Mesothelial cell of epicardium (in vitro differentiated cells): Measurements from ENCODE around the gene DAGLA. TPM values are rescaled to one million over a fixed set of nuclear protein-coding genes. Genes with fewer than 3 reads are reported as not detected.

Source experiments
- DNase-seq, 2 experiments: peaks; one replicate each; pipeline ENCODE4 v3.0.0; 2021; ENCODE audit warnings: low spot score in 2 of 2; ENCODE audit not compliant: unreplicated experiment in 2 of 2
- H3K27ac Mint-ChIP-seq: 2 replicates; pipeline ENCODE4 v1.8.0; 2021; ENCODE audit warnings: mixed read lengths
- H3K27me3 Mint-ChIP-seq: 2 replicates; pipeline ENCODE4 v1.8.0; 2021; ENCODE audit warnings: low read depth, mixed read lengths
- H3K36me3 Mint-ChIP-seq: 2 replicates; pipeline ENCODE4 v1.8.0; 2021; ENCODE audit warnings: mixed read lengths
- H3K4me1 Mint-ChIP-seq: 2 replicates; pipeline ENCODE4 v1.8.0; 2021; ENCODE audit warnings: mixed read lengths
- H3K4me3 Mint-ChIP-seq: 2 replicates; pipeline ENCODE4 v1.8.0; 2021; ENCODE audit warnings: mild to moderate bottlenecking, moderate library complexity, mixed read lengths
- H3K9me3 Mint-ChIP-seq: 2 replicates; pipeline ENCODE4 v1.8.0; 2021; ENCODE audit warnings: mixed read lengths
- CTCF ChIP-seq: fragments of 200-600 bp; sonication (generic); IDR thresholded peaks from one replicate; pipeline ENCODE4 v1.5.0; 2021; ENCODE audit warnings: antibody characterized with exemption; ENCODE audit not compliant: unreplicated experiment
- total RNA-seq: library from RNA; stranded (reverse); gene quantifications from 3 replicates; pipeline ENCODE4 v1.2.1, GENCODE V29; 2021

DAGLA gene
- total RNA-seq, 1 donor from 2014 or later, result 8.1 TPM

GRCh38 chr11:61762223-61762615 is 82.0 kb downstream of the DAGLA start:
- peak overlapping the region; percentile 15 for H3K4me3 Mint-ChIP-seq
- no peak for TF ChIP-seq CTCF
- peak overlapping the region; percentile 99 for H3K27ac Mint-ChIP-seq
- H3K9me3 Mint-ChIP-seq, result no peaks in the 10 kb centered on the region
- DNase-seq, result no peak
- no peaks in the 10 kb centered on the region for H3K36me3 Mint-ChIP-seq
- no peaks in the 10 kb centered on the region for H3K27me3 Mint-ChIP-seq
- H3K4me1 Mint-ChIP-seq, result peaks cover 78% of the 10 kb centered on the region

- Mint-ChIP-seq H3K27me3 (no peaks in the 10 kb centered on the region), H3K27ac (peak overlapping the region; percentile 99), H3K36me3 (no peaks in the 10 kb centered on the region), H3K4me1 (peaks cover 75% of the 10 kb centered on the region), H3K4me3 (peak overlapping the region; percentile 15), H3K9me3 (no peaks in the 10 kb centered on the region)
- DNase-seq, result peak; percentile 67 to 77
- no peak for TF ChIP-seq CTCF
Measured at GRCh38 chr11:61762798-61763197, 82.6 kb downstream of the DAGLA start.

- Mint-ChIP-seq H3K4me1 (peaks cover 75% of the 10 kb centered on the region), H3K36me3 (no peaks in the 10 kb centered on the region), H3K27me3 (no peaks in the 10 kb centered on the region), H3K27ac (peak overlapping the region; percentile 99), H3K9me3 (no peaks in the 10 kb centered on the region), H3K4me3 (peak overlapping the region; percentile 0)
- DNase-seq, result no peak
- no peak for TF ChIP-seq CTCF
Measured at GRCh38 chr11:61763930-61764605, 83.9 kb downstream of the DAGLA start.

- no peak for DNase-seq
- H3K27ac Mint-ChIP-seq, result peak overlapping the region; percentile 99
- TF ChIP-seq CTCF, result no peak
- peaks cover 73% of the 10 kb centered on the region for H3K4me1 Mint-ChIP-seq
- no peaks in the 10 kb centered on the region for H3K27me3 Mint-ChIP-seq
- H3K9me3 Mint-ChIP-seq, result no peaks in the 10 kb centered on the region
- H3K36me3 Mint-ChIP-seq, result no peaks in the 10 kb centered on the region
- no peak overlapping the region for H3K4me3 Mint-ChIP-seq
Measured at GRCh38 chr11:61764606-61765260, 84.5 kb downstream of the DAGLA start.

- no peaks in the 10 kb centered on the region for H3K27me3 Mint-ChIP-seq
- no peaks in the 10 kb centered on the region for H3K36me3 Mint-ChIP-seq
- H3K27ac Mint-ChIP-seq, result peak overlapping the region; percentile 96
Measured at GRCh38 chr11:61765550-61766253, 85.5 kb downstream of the DAGLA start.

More at GRCh38 chr11:61765550-61766253, 85.5 kb downstream of the DAGLA start:
- no peak for DNase-seq
- no peak for TF ChIP-seq CTCF
- no peak overlapping the region for H3K4me3 Mint-ChIP-seq
- peaks cover 73% of the 10 kb centered on the region for H3K4me1 Mint-ChIP-seq
- no peaks in the 10 kb centered on the region for H3K9me3 Mint-ChIP-seq
